Uterus (tissue), 2 donors: ENCODE results near the gene HYKK.
"Not testable (repeated sequence)": the region's sequence is repeated elsewhere in the genome, so short reads cannot be mapped to it uniquely, and the experiment has no call there.

Experiments used
- POLR2A ChIP-seq, 2 donors: fragments of 450-650 bp; IDR thresholded peaks; one replicate each; pipeline ENCODE4 v1.6.1; 2016; ENCODE audit warnings: antibody characterized with exemption in 2 of 2, mild to moderate bottlenecking in 1 of 2, moderate library complexity in 1 of 2
- TF ChIP-seq, protein P1 (sequence below), 4 experiments: fragments of 200-600 bp in 2 of 4; fragments of 450-650 bp in 2 of 4; sonication (generic) in 2 of 4; IDR thresholded peaks; one replicate each; pipeline ENCODE4 v1.5.1; 2016 to 2019; ENCODE audit warnings: antibody characterized with exemption in 4 of 4, mild to moderate bottlenecking in 2 of 4, moderate library complexity in 1 of 4

DNA sequence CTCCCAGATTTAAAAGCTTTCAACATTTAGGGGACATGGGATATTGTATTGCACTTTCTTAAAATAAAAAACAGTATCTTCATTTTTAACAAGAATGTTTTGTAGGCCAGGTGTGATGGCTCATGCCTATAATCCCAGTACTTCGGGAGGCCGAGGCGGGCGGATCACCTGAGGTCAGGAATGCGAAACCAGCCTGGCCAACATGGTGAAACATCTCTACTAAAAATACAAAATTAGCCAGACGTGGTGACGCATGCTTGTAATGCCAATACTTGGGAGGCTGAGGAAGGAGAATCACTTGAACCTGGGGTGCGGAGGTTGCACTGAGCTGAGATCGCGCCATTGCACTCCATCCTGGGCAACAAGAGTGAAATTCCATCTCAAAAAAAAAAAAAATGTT lies 52.8 kb downstream of the HYKK start:
- TF ChIP-seq, protein P1, sequence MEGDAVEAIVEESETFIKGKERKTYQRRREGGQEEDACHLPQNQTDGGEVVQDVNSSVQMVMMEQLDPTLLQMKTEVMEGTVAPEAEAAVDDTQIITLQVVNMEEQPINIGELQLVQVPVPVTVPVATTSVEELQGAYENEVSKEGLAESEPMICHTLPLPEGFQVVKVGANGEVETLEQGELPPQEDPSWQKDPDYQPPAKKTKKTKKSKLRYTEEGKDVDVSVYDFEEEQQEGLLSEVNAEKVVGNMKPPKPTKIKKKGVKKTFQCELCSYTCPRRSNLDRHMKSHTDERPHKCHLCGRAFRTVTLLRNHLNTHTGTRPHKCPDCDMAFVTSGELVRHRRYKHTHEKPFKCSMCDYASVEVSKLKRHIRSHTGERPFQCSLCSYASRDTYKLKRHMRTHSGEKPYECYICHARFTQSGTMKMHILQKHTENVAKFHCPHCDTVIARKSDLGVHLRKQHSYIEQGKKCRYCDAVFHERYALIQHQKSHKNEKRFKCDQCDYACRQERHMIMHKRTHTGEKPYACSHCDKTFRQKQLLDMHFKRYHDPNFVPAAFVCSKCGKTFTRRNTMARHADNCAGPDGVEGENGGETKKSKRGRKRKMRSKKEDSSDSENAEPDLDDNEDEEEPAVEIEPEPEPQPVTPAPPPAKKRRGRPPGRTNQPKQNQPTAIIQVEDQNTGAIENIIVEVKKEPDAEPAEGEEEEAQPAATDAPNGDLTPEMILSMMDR (IDR thresholded peaks at IDR 0.05), result not testable (repeated sequence)
- TF ChIP-seq POLR2A (IDR thresholded peaks at IDR 0.05), result not testable (repeated sequence)
